Activated gamma-delta T cell treated with anti-CD3 and anti-CD28 coated beads, Interleukin-2, amount 50 U/mL, for 16 hours (primary cell): ENCODE measurements around the gene PIAS2.
"Not testable (repeated sequence)": the region's sequence is repeated elsewhere in the genome, so short reads cannot be mapped to it uniquely, and the experiment has no call there.

Experiments
- DNase-seq: peaks from one replicate; pipeline ENCODE4 v3.0.0-alpha.2; 2020; ENCODE audit warnings: low read depth

Gene PIAS2

GRCh38 chr18:46832422-46832821, 84.9 kb downstream of the PIAS2 start:
- not testable (repeated sequence) for DNase-seq

GRCh38 chr18:46831434-46831833, 85.9 kb downstream of the PIAS2 start:
- no peak for DNase-seq

- no peak for DNase-seq
Measured at GRCh38 chr18:46830633-46831032, 86.7 kb downstream of the PIAS2 start.

DNA sequence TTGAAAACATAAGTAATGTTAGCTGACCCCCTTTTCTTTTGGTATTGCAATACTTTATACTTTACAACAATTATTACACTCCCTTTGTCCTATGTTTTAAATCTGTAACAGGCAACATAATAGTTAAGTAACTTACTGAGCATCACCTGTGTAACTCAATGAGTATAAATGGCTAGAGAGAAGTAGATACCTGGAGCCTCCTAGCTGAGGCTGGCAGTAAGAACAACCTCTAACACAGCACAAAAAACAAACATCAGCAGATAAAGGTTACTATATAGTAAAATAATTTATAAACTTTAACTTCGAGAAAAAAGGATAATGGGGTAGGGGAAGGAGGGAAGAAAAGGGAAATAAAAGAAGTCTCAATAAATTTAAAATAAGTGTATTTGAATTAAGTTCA, 87.4 kb downstream of the PIAS2 start:
- no peak for DNase-seq

GRCh38 chr18:46829531-46829930, 87.8 kb downstream of the PIAS2 start:
- DNase-seq = no peak

DNA sequence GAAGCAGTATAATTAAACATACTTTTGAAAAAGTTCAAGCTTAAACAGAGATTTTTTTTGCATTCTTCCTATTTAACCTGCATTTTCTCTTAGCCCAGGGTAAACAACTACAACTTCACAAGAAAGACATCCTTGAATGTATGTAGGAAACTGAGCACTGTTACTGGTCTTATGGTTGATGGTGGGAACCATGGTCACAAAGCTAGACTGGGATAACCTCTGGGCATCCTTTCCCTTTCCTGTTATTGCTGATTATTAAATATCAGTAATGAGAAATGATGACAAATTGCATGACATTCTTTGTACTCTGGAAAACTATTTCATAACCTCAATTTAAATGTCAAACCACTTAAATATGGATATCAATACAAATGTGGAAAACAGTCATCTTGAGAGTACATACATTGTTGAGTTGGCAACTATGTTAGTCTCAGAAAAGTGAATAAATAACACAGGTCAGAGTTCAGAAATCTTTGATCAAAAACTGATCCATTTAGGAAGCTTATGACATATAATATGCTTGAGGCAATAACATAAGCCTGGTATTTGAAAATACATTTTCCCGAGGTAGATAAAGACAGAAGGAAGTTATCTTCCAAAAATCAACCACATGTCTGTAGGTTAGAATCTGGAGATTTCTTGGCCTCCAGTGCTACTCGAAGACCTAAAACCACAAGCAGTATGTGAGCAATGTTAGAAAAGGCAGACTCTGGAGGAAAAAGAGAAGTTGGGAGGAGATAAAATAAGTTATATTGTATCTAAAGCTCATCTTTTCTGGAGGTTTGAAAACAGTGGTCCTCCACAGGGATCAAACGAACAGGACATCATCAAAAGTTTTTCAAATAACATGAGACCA, 95.2 kb downstream of the PIAS2 start:
- no peak for DNase-seq

GRCh38 chr18:46820863-46821262, 96.4 kb downstream of the PIAS2 start:
- no peak for DNase-seq

GRCh38 chr18:46815661-46816060, 101.6 kb downstream of the PIAS2 start:
- no peak for DNase-seq

- no peak for DNase-seq
Measured at GRCh38 chr18:46814399-46814798, 102.9 kb downstream of the PIAS2 start.

DNA sequence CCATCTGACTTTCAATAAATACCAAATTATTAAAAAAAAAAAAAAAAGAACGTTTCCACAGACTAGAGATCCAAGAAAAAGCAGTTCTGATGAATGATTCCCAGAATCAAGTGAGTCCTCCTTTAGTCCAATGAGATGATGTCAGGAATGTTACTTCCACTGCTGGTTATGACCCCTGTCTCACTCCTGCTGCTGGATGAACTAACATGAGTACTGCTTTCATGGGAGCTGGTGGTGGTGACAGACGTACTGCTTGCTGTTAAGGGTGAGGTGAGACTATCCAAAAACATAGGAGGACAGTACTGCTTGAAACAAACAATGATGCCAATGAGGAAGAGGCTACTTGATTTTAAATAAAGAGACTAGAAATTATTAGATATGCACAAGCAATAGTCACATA, 105.0 kb downstream of the PIAS2 start:
- DNase-seq = no peak

DNA sequence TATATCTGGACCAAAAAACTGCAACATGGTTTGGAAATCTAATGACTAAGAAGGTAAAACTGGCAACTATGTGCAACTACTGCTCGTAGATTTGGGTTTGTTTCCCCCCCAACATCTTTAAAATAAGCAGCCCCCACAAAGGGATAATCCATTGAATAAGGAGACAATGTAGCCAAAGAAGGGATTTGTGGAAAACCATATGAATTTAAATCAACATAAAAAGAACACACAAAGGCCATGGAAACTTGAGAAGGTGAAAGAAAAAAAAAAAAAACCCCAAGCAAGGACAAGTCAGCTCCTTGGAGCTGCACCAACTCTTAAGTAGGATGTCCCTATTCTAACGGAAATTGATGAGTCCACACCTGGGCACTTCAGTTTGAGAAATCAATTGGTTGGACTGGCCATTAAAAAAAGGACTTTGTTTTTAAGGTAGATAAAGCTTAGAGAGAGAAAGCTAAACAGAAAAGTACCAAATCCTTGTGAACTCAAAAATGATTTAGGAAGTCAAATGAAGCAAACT, 106.8 kb downstream of the PIAS2 start:
- no peak for DNase-seq

- no peak for DNase-seq
Measured at GRCh38 chr18:46809145-46809544, 108.2 kb downstream of the PIAS2 start.

DNA sequence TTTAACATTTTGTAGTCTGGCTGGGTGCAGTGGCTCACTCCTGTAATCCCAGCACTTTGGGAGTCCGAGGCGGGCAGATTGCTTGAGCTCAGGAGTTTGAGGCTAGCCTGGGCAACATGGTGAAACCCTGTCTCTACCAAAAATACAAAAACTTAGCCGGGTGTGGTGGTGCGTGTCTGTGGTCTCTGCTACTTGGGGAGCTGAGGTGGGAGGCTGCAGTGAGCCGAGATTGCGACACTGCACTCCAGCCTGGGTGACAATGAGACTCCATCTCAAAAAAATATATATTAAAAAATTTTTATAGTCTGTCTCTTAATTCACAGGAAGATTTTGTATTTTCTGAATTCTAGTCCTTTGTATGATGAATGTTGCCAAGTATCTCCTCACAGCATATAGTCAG, 121.4 kb downstream of the PIAS2 start:
- DNase-seq = not testable (repeated sequence)

- no peak for DNase-seq
Measured at GRCh38 chr18:46794607-46795006, 122.7 kb downstream of the PIAS2 start.

GRCh38 chr18:46793565-46793964, 123.7 kb downstream of the PIAS2 start:
- DNase-seq = no peak

DNA sequence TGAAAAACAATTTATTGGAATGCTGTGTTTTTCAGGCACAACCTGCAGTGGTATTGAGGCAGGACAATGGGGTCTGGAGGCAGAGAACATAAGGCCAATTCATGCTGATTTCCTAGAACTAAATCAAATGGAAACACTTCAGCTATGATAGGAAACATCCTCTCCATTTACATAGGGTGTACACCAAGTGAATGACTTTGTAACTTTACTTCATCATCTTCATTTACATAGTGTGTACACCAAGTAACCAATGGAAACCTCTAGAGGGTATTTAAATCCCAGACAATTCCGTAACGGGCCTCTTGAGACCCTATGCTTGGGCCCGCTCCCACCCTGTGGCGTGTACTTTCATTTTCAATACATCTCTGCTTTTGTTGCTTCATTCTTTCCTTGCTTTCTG, 128.2 kb downstream of the PIAS2 start:
- DNase-seq = no peak

DNA sequence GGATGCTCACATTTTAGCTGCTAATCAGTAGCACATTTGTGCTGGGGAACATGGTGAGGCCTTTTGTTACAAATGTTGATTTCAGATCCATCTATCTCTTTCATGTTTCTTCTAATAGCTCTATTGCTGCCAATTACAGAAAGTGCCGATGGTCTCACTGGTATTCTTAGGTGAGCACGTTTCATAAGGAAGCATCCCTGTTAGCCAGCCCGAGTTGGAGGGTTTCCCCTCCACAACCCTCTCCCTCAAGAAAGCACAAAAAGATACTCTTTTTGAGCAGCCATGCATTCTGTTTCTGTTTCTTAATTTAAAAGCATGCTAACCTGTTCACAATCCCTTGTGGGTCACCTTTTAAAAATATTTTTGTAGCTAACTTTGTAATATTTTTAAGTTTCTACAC, 129.6 kb downstream of the PIAS2 start:
- DNase-seq = no peak

GRCh38 chr18:46772357-46772756, 144.9 kb downstream of the PIAS2 start:
- no peak for DNase-seq

- no peak for DNase-seq
Measured at GRCh38 chr18:46771141-46771540, 146.2 kb downstream of the PIAS2 start.

GRCh38 chr18:46770708-46771107, 146.6 kb downstream of the PIAS2 start:
- DNase-seq = no peak

DNA sequence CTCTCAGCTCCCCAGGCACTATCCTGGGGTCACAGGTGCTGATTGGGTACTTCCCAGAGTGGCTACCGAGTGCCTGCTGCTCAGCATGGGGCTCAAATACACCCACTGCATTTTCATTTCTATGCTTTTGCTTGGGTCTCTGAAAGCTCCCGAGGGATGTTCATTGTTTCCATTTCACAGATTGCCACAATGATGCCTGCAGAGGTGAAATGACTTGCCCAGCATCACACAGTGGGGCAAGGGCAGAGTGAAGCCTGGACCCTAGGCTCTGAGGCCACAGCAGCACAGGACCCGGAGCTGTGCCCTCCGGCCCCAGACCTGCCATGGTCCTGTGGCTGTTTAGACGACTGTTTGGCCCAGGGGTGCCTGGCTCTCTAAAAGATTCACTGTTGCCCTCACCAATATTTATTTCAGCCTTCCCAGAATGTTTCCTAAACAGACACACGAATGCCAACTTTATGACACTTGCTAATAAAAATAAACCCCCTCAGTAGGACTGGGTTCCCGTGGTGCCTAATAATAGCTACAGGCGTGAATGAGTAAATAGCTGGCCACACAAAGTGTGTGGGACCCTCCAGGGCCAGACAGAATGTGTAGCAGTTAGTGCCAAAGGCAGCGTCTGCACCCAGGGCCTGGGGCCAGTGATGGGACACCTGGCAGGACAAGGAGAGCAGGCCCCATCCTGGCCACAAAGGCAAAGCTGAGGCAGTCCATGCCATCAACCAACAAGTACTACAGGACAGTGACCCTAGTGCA, 149.0 kb downstream of the PIAS2 start:
- DNase-seq = no peak

DNA sequence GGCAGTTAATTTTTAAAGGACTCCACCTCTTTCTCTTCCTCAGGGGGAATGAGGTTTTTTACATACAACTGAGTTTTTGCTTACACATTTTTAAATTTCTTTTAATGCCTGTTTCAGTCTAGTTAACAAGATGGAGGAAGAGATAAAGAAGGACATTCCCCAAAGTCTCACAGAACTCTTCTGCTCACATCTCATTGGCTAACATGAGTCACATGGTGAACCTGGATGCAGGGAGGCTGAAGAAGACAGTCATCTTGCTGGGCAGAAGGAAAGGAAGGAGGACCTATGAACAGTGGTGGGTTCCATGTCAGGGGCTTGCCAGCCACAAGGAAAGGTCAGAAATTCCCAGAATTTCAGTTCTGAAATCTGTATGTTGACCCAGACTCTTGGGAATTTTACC, 150.1 kb downstream of the PIAS2 start:
- no peak for DNase-seq

GRCh38 chr18:46764586-46764985, 152.7 kb downstream of the PIAS2 start:
- DNase-seq = no peak
